Mucosa of gallbladder (tissue), 1 donor: ENCODE data around the gene EZR. TPM values are rescaled to one million over a fixed set of nuclear protein-coding genes. Genes with fewer than 3 reads are reported as not detected.
A peak's percentile ranks its signal among the peaks of the same experiment; 100 is the strongest.

ENCODE experiments used
- DNase-seq: peaks from one replicate; pipeline ENCODE4 v3.0.0-alpha.2; 2020; ENCODE audit warnings: low spot score
- total RNA-seq: library from RNA; stranded (reverse); gene quantifications from one replicate; pipeline ENCODE4 v1.2.1, GENCODE V29; 2021
- donor health status: DM: no; HTN: no; CAD: no.

Gene EZR
- total RNA-seq, 1 donor from 2014 or later, result 297 TPM

DNA sequence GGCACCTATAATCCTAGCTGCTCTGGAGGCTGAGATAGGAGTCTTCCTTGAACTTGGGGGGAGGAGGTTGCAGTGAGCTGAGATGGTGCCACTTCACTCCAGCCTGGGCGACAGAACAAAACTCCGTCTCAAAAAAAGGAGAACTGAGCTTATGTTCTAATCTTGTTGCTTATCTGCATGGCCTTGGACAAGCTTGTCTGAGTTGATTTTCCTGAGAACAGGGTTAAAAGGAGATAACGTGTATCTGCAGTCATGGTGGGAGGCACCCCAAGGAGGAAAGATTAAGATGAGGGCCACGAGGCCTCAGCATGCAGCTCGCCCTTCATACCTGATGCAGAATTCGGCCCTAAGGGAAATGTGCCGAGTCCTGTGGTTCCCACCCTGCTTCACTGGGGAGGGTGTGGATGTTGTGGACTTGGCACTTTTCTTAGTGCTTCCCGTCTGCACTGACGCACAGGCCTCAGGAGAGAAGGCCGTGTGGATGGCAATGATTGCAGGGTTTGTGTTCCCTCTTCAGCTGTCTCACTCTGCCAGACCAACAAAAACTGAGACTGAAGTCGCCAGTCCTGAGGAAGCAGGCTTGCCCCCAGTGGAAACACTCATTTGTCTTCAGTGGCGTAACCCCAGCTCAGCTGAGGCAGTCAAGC lies 56.3 kb downstream of the EZR start:
- no peak for DNase-seq

DNA sequence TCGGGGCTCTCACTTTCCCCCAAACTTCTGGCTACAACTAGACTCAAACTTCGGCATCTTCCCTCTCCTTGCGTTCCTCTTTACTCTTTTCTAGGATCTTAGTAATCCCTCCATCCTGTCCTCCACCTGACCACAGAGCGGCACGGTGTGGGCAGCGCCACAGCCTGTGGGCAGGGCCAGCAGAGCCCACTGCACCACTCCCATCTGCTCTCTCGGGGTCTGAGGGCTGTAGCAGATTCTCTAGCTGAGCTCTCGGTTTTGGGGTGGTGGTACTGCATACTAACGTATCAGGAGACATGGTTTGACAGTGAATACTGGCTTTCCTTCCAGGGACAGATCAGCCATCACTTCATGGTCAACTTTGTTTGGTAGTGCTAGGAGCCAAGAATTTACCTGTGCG lies 57.4 kb downstream of the EZR start:
- DNase-seq, result no peak

DNA sequence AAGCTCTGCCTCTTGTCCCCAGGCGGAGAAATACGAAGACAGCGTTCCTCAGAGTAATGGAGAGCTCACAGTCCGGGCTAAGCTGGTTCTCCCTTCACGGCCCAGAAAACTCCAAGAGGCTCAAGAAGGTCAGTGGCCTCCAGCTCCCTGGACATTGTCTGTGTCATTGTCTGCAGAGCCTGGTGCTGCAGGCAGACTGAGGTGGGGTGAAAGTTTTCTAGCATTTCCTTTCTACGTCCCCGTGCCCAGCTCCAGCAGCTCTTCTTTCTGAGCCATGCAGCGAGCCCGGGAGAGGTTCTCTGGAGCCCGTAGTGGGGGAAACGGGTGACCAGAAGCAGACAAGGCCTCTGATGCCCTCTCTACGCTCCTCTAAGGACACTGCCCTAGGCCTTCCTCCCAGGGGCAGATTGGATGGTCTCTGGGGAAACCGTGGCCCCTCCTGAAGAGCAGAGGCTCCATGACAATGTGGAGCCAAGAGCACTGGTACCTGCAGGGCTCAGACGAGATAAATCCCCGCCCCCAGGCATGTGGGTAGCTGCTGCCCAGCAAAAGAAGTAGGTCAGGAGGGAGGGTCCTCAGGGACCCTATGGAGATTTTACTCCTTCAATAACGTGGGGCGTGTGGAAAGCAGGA lies 58.4 kb downstream of the EZR start:
- no peak for DNase-seq

DNA sequence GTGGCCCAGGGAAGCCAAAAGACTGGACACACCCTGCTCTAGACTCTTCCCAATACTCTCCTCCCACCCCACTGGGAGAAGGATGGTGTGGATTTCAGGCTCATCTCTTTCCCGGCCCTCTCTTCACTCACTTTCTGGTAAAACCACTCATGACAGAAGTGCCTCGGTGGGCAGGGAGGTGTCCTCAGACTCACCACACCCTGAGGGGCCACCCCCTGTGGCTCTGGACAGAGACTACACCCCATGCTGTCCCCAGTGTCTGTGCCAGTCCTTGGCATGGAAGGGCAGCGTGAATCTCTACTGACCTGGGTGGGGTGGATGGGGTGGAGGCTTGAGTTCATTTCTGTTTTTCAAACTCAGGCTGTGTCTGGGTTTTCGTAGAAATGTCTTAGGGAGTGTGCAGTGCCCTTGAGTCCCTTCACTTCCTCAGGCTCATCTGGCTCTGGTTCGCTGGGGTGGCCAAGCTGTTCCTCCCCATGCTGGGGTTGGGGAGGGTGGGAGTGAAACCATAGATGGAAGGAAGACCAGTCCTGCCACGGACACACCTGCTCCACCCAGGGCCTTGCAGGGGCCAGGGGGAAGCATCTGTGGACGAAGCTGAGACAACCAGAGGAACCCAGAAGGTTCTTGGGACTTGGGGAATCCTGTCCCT lies 59.1 kb downstream of the EZR start:
- DNase-seq, result no peak

DNA sequence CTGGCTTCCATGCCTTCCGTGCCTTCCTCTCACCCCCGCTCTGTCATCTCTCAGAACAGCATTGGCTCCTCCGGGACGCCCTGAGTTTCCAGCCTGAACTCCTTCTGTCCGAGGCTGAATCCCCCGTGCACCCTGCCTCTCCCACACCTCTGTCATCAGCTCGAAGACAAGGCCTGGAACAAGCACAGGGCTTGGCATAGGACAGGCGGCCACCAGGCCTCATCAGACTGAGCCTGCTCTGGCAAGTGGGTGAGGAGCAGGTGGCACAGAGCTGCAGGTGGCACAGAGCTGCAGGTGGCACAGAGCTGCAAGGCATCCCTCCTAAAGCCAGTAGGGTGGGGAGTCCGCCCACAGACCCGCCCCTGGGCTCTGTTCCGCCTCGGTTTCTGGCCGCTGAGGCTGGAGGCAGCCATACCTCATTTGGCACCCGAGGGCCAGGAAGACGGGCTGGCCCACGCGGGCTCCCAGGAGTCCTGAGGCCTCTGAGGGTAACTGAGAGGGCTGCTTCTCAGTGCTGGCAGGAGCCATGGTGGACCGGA lies 60.2 kb downstream of the EZR start:
- no peak for DNase-seq

DNA sequence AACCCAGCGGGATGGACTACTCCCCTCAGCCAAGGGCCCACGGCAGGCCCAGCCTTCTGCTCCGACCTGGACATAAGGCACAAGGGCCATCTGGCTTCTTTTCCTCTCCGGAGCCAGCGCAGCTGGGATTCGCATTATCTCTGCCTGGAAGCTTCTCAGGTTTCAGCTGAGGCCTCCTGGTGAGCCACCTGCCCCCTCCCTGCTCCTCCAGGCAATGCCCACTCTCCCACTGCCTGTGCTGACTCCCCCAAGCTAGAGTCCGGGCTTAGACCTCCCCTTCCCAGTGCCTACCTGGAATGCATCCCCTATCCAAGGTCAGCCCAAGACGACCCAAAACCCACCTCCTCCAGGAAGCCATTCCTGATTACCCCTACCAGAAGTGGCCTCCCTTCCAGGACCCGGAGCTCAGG lies 60.7 kb downstream of the EZR start:
- no peak for DNase-seq

DNA sequence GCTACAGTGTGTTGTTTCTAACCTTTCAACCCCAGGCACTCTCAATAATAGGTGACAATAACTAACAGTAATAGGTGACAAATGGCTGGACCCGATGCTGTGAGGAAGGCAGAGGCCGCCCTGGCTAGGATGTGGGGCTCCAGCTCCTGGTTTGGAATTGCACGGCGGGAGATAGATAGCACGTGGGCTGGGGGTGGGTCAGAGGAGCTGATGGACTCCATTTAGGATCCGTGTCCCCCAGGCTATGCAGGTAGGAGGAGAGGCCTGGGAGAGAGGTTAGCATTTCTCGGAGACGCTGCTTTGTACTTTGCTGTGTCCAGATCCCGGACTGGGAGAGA lies 61.4 kb downstream of the EZR start:
- no peak for DNase-seq

DNA sequence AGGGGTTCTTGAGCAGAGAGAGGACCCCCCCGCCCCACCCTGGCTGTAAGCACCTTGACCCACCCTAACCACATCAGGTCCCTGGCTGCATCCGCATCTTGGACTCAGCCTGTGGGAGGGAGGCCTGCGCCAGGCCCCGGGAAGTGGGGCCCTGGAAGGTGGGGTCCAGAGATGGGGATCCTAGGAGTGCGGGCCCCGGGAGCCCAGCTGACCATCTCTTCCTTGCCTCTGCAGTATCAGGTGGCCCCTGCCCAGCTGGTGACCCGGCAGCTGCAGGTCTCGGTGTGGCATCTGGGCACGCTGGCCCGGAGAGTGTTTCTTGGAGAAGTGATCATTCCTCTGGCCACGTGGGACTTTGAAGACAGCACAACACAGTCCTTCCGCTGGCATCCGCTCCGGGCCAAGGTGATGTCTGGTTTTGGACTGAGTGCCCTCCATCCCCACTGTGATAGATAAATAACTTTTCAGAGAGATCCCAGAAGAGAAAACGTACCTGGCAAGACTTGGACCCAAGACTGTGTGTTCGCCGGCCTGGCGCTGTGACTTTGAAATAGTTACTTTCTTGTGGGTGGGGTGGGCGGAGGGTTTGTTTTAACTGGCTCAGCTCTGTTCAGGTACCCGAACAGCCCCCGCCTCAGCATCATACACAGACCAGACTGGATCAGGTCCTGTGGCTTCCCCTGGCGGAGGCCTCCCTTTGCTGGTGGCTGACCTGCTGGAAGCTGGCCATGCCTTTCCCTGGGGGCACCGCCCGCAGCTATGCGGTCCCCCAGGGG lies 62.0 kb downstream of the EZR start:
- no peak for DNase-seq

DNA sequence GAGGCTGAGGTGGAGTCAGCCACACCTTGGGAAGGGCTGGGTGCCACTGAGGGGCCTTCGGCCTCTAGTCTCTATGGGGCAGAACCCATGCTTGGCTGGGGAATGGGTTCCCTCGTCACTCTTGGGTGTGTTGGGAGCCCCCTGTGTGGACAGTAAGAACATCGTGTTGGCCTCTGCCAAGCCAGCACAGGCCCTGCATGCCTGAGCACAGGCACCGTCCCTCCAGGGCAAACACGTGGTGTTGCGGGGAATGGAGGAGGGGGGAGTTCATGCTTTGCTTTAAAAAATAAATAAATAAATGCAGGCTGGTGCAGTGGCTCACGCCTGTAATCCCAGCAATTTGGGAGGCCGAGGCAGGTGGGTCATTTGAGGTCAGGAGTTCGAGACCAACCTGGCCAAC lies 63.0 kb downstream of the EZR start:
- DNase-seq, result no peak

DNA sequence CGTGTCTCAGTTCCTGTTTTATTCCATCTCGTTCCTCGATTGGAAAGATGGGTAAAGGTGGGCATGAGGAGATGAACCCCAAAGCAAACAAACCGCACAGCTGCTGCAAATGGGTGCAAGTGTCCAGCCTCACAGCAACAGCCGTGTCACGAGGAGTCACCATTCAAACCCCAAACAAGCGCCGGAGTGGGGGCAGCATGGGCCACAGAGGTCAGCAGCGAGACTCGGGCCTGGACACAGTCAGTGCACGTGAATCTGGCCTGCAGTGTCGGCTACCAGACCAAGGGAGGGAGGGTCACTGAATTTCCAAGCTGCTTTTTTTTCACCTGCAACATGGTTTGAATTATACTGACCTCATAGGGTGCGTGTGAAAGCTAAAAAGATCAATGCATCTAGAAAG lies 63.5 kb downstream of the EZR start:
- no peak for DNase-seq

DNA sequence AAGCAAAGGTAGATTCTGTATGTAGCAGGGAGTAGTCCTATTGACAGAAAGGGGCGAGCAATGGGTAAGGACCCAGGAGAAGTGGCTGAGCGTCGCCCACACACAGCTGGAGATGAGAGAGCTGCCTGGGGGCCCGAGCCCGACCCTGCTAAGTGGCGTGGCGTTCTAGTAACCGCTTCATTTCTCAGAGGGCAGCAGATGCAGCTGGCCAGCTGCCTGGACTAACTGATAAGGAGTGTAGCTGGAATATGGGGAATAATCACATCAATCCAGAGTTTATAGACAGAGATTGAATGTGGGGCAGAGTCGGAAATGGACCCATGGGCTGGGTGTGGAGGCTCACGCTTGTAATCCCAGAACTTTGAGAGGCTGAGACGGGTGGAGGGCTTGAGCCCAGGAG lies 64.4 kb downstream of the EZR start:
- DNase-seq, result no peak

DNA sequence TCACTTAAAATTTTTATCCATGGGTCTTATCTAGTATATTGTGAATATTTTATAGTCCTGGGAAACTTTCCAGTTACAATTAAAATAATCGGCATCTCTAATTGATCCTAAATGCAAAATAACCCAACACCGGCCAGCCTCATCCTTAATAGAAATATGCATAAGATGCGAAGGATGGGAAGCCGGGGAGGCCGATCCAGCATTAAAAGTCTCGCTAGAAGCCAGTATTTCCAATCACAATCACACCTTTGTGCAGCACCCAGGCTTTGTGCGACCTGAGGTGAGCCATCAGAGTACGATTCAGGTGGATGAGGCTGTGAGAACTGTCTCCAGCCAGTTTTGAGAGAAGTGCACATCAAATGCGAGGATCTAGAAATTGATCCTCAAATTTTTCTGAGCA lies 65.4 kb downstream of the EZR start:
- DNase-seq, result no peak

DNA sequence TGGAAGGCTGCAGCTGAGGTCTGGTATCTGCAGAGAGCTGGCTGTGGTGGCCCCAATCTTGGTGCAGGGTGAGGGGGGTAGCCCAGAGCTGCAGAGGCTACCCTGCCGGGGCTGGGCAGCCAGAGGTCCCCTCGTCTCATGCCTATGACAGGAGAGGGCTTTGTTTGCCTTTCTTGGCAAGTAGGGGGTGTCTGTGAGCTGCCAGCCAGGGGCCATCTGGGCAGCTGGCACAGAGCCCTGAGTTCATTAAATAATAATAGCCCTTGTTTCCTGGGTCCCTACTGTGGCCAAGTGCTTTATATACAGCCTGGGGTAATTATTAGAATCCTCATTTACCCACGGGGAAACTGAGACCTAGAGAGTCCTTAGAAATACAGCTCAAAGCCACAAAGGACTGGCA lies 66.6 kb downstream of the EZR start:
- DNase-seq, result no peak

DNA sequence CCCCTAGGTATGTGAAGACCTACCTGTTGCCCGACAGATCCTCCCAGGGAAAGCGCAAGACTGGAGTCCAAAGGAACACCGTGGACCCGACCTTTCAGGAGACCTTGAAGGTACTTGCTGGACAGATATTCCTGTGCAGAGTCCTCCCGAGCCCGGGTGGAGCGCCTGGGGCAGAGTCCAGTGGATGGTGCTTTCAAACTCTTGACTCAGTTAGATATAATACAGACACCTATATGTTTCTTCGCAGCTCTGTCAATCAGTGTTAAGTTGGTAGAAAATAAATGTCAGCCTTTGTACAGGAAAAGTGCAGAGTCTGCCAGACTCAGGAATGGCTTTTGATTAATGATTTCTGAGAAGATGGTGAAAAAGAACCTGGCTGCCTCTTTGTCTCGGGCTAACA lies 67.2 kb downstream of the EZR start:
- DNase-seq, result peak; percentile 52

DNA sequence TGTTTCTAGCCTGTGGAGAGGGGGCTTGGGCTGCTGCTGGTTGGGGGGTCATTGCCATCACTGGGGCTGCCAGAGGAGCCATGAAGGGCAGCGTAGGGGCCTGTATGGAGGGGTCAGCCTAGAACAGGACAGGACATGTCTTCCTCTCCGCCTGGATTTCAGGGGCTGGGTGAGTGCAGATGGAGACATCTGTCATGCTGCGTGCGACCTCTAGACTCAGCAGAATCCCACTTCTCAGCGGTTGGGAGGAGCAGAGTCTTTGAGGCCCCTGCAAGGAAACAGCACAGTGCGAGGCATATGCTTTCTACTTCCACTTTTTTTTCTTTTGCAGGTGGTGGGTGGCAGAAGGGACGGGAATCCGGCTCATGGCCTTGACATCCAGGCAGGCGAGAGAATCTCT lies 67.9 kb downstream of the EZR start:
- DNase-seq, result no peak

DNA sequence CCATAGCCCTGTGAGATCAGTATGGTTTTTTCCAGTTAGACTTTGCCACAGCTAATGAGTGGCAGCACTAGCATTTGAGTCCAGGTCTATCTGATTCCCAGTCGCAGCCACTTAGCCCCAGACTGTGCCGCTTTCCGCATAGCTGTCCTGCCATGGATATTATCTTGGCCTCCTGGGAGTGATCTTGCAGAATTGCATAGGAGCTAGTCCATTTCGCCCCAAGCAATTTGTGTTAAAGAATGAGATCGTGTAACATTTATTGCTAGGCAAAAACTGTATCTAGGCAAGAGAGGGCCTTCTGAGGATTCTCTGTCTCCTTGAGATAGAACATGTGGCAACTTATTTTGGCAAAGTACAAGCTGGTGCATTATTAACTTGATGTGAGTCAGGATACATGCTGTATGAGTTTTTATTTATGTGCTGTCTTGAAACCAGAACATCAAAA lies 74.2 kb downstream of the EZR start:
- no peak for DNase-seq

DNA sequence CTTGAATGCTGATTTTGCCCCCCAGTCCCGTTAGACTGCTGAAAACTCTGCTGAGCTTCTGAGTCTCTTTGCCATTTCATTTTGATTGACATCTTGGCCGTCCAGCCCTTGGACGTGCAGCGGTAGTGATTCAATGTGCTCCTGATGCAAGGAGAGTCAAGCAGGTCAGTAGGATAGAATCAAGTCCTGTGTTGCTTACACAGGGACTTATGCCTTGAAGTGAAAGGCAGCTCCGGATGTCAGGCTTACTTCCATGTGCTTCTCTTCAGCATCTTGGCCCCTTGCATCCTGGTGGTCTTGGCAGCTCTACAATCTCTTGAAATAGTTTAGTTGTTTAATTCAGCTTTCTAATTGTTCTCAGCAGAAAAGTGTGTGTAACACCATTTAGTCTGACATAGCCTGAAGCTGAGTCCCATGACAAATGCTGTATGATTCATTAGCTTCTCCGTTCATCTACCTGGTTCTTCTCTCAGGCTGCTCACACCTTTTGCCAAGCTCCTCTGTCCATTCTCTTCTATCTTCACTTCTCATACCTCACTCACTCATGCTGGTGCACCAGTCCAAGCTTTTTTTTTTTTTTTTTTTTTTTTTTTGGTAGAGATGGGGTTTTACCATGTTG lies 76.0 kb downstream of the EZR start:
- no peak for DNase-seq

DNA sequence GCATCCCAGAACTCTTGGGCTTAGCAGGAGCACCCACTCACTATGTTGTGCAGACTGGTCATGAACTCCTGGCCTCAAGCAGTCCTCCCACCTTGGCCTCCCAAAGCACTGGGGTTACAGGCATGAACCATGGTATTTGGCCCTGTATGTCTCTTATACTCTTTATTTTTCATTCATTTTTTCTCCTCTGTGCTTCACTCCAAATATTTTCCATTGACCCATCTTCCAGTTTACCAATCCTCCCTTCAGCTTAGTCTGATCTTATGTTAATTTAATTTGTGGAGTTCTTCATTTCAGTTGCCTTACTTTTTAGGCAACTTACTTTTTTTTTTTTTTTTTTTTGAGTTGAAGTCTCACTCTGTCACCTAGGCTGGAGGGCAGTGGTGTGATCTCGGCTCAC lies 79.5 kb downstream of the EZR start:
- no peak for DNase-seq

DNA sequence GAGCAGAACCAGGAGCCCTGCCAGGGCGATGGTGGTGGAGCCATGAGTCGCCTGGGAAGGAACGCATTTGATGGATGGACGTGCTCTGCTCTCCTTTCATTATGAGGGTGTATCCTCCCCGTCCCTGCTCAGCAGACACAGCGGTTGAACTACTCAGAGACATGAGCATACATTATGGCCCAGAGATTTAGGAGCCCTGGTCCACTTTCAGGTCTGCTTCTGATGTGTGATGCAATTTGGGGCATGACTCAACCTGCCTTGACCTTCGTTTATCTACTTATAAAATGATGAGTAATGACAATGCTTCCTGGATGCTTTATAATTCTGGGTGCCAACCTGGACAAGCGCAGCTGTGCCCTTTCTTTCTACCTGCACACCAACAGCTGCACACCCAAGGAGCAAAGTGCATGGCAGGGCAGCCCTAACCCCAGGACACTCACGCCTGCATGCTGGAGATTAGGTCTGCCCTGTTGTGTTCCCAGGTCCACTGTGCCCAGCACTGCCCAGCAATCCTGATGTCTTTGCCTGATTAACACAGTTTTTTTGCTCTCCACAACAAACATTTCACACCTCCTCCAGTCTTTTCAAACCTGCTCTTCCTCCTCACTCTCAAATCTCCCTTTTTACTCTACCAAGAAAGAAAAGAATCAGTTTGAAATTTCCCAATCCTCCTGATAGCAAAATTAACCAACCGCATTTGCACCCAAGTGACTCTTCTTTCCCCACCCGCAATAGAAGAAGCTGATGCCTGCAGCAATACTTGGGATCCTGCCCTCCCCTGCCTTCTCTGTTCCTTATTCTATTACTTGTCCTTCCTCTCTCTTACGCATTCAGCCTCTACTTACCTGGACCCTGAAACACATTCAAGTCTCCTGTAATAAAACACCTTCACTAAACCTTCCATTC lies 81.2 kb downstream of the EZR start:
- no peak for DNase-seq

DNA sequence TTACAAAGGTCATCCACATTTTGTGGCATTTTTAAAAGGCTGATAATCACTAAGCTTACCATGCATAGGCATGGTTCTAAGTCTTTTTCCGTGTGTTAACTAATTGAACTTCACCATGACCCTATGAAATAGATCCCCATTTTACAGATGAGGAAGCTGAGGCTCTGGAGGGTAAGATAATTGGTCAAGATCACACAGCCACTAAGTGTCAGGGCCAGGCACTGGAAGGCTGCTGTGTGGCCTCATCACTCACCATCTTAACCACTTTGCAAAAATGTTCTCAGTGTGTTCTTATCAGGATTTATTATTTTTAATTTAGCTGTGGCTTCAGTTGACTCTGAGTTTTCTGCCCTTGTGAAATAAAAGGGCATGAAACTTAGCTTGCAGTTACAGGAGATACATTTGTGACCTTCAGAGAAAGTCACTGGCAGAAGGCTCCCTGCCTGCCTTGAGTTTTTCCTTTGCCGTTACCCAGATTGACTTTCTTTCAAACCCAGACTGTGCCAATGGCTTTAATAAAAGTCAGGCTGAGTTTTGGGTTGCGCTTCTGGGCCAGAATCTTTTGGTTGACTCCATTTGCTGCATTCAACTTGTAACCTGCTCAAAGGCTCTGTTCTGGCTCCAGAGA lies 82.0 kb downstream of the EZR start:
- DNase-seq, result no peak

DNA sequence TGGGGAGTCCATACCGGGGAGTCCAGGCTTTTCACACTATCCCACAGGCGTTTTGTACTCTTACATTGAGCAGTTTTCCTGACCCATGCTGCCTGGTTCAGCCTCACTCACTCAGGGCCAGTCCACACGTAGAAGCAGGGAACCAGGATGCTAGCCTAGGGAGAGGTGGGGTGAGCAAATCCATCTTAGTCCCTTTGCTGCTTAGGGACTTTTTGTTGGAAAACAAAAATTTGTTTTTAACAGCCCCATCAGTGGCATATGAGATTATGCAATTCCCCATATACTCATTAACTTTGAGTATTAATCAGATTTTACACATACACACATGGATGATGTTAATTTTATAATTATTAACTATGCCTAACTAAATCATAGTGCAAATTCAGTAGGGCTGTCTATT lies 84.2 kb downstream of the EZR start:
- no peak for DNase-seq
